Spleen (tissue), 7 donors: ENCODE data around the gene CCNA2.

Source experiments
- POLR2AphosphoS5 ChIP-seq, 3 donors: sonication (generic); formaldehyde crosslinking; IDR thresholded peaks; one replicate each; pipeline ENCODE4 v1.5.1; 2017; ENCODE audit warnings: antibody characterized with exemption in 3 of 3
- TF ChIP-seq, protein P1 (sequence below), 11 experiments: fragments of 200-600 bp in 7 of 11; fragments of 450-650 bp in 4 of 11; sonication (generic) in 4 of 11; IDR thresholded peaks in 8 of 11; conservative IDR thresholded peaks in 3 of 11; 1 replicate in 7 of 11; 2 replicates in 4 of 11; pipeline versions ENCODE4 v1.4.0 to v1.8.0; 2016 to 2021; ENCODE audit warnings: antibody characterized with exemption in 11 of 11, inconsistent platforms in 4 of 11, mild to moderate bottlenecking in 1 of 11
- donor health status: DM: no; HTN: no; CAD: no; lungs with moderate emphysema.
- donor health status: DM: no; HTN: no; CAD: no.
- donor health status: DM: no; HTN: no; CAD: no.

DNA sequence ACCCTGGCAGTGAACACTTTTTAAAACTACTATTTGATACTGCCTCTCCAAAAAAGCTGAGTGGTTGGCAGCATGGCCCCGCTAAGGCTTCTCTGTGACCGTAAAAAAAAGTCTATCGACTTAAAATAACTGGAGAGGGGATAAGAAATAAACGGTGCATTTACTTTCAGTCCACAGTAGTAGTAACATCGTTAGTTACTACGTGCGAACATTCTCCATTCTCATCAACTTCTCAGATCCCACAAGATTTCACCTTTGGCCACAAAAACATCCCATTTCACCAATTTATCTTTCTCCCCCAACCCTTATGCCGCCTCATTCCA, 23.1 kb downstream of the CCNA2 start:
- no peak for TF ChIP-seq POLR2AphosphoS5 (IDR thresholded peaks at IDR 0.05)
- TF ChIP-seq, protein P1, sequence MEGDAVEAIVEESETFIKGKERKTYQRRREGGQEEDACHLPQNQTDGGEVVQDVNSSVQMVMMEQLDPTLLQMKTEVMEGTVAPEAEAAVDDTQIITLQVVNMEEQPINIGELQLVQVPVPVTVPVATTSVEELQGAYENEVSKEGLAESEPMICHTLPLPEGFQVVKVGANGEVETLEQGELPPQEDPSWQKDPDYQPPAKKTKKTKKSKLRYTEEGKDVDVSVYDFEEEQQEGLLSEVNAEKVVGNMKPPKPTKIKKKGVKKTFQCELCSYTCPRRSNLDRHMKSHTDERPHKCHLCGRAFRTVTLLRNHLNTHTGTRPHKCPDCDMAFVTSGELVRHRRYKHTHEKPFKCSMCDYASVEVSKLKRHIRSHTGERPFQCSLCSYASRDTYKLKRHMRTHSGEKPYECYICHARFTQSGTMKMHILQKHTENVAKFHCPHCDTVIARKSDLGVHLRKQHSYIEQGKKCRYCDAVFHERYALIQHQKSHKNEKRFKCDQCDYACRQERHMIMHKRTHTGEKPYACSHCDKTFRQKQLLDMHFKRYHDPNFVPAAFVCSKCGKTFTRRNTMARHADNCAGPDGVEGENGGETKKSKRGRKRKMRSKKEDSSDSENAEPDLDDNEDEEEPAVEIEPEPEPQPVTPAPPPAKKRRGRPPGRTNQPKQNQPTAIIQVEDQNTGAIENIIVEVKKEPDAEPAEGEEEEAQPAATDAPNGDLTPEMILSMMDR (IDR thresholded peaks at IDR 0.05 in 8 of 11, conservative IDR thresholded peaks at IDR 0.05 in 3 of 11), result no peak
